Measurements from ENCODE around the gene CCSER1. TPM values are rescaled to one million over a fixed set of nuclear protein-coding genes. Genes with fewer than 3 reads are reported as not detected.
"Not testable (repeated sequence)": the region's sequence is repeated elsewhere in the genome, so short reads cannot be mapped to it uniquely, and the experiment has no call there.

CCSER1 gene
- total RNA-seq, 4 donors from 2014 or later, result 3.2 to 17.3 (median 10.2) TPM

- DNase-seq (ENCODE audit: low spot score), result no peak
- no peak for TF ChIP-seq CTCF (IDR thresholded peaks at IDR 0.05)
- ATAC-seq (ENCODE audit: low FRiP score), result no peak
These were observed 516.0 kb downstream of the CCSER1 start for GRCh38 chr4:90643156-90643555.

- no peak for TF ChIP-seq CTCF (IDR thresholded peaks at IDR 0.05)
- DNase-seq (ENCODE audit: low spot score) (no peak), ATAC-seq (ENCODE audit: low FRiP score) (no peak)
These were observed 521.1 kb downstream of the CCSER1 start for GRCh38 chr4:90648311-90648710.

GRCh38 chr4:90648791-90649190 lies 521.6 kb downstream of the CCSER1 start:
- TF ChIP-seq CTCF (IDR thresholded peaks at IDR 0.05), result no peak
- ATAC-seq (ENCODE audit: low FRiP score), result no peak
- DNase-seq (ENCODE audit: low spot score), result no peak

GRCh38 chr4:90660672-90661071 lies 533.5 kb downstream of the CCSER1 start:
- no peak for TF ChIP-seq CTCF (IDR thresholded peaks at IDR 0.05)
- ATAC-seq (ENCODE audit: low FRiP score) (no peak), DNase-seq (ENCODE audit: low spot score) (no peak)

- DNase-seq (ENCODE audit: low spot score), result no peak
- no peak for ATAC-seq (ENCODE audit: low FRiP score)
- no peak for TF ChIP-seq CTCF (IDR thresholded peaks at IDR 0.05)
These were observed 543.0 kb downstream of the CCSER1 start for GRCh38 chr4:90670183-90670582.

GRCh38 chr4:90689739-90690138 lies 562.5 kb downstream of the CCSER1 start:
- TF ChIP-seq CTCF (IDR thresholded peaks at IDR 0.05), result no peak
- ATAC-seq (ENCODE audit: low FRiP score) (no peak), DNase-seq (ENCODE audit: low spot score) (no peak)

- no peak for TF ChIP-seq CTCF (IDR thresholded peaks at IDR 0.05)
- DNase-seq (ENCODE audit: low spot score) (no peak), ATAC-seq (ENCODE audit: low FRiP score) (no peak)
These were observed 568.2 kb downstream of the CCSER1 start for GRCh38 chr4:90695411-90695810.

- ATAC-seq (ENCODE audit: low FRiP score); DNase-seq (ENCODE audit: low spot score): not testable (repeated sequence)
These were observed 578.3 kb downstream of the CCSER1 start for GRCh38 chr4:90705501-90705900.

All from omental fat pad (tissue), 4 donors.